ENCODE measurements around the gene COL4A4. TPM values are rescaled to one million over a fixed set of nuclear protein-coding genes. Genes with fewer than 3 reads are reported as not detected.

The COL4A4 gene
- total and polyA plus RNA-seq, 2 of the 13 experiments (the other 11 are each of a cell fraction or from before 2014, with no cell fraction given): not detected

GRCh38 chr2:227204452-227204851 lies 40.4 kb upstream of the COL4A4 start (continued):
- no peak for TF ChIP-seq ZNF407 (CRISPR knock-in tag; IDR thresholded peaks at IDR 0.05; ENCODE audit: not compliant biosample characterization)
- TF ChIP-seq ZNF354B (CRISPR knock-in tag; IDR thresholded peaks at IDR 0.05): no peak
- TF ChIP-seq KDM4B (CRISPR knock-in tag; IDR thresholded peaks at IDR 0.05): no peak
- TF ChIP-seq ZSCAN20 (CRISPR knock-in tag; IDR thresholded peaks at IDR 0.05; ENCODE audit: borderline replicate concordance): no peak
- TF ChIP-seq FOXO1 (CRISPR knock-in tag; IDR thresholded peaks at IDR 0.05): no peak
- TF ChIP-seq ZNF275 (CRISPR knock-in tag; IDR thresholded peaks at IDR 0.05; ENCODE audit: borderline replicate concordance): no peak

Data from HepG2 (cell line).